AG09319 (cell line): ENCODE results near the gene CTNNA1.

Experiments
- DNase-seq: peaks from one replicate; pipeline ENCODE4 v3.0.0-alpha.2; 2010; ENCODE audit warnings: low read depth; ENCODE audit errors: extremely low read depth
- TF ChIP-seq, protein P1 (sequence below): IDR thresholded peaks from 2 replicates; pipeline ENCODE4 v1.5.1; 2011; ENCODE audit warnings: low read depth, mild to moderate bottlenecking, inconsistent platforms, low read length, moderate library complexity

The CTNNA1 gene

DNA sequence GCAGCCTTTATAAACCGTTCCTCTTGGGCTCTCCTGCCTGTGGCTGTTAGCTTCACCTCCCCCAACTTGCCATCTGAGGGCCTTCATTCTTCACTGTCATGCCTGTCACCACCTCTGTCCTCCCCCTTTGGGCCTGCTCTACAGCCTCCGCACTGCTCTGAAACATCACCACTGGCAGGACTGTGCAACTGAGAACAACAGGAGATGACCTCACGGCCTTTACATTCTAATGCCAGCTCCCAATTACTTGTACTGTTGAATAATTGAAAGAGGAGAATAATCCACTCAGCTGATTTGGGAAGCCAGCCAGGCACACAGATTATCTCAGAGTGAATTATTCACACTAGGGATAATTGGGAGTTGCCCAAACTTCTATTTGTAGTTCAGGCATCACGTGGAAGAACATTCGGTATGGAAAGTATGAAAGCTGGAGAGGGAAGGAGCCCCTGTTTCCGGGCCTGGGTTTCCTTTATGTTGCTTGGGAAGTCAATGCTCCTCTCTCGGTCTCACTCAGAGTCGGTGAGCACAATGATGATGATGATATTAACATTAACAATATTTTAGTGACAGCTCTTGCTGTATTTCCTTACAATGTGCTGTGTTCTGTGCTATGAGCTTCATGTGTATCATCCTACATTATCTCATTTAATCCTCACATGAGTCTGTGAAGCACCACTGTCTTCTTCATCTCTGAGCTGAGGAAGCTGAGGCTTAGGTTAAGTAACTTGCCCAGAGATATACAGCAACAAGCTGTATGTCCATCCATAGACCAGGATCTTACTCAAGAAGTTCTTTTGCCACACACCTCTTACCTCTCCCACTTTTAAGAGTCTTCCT is 221.2 kb downstream of the CTNNA1 start:
- TF ChIP-seq, protein P1, sequence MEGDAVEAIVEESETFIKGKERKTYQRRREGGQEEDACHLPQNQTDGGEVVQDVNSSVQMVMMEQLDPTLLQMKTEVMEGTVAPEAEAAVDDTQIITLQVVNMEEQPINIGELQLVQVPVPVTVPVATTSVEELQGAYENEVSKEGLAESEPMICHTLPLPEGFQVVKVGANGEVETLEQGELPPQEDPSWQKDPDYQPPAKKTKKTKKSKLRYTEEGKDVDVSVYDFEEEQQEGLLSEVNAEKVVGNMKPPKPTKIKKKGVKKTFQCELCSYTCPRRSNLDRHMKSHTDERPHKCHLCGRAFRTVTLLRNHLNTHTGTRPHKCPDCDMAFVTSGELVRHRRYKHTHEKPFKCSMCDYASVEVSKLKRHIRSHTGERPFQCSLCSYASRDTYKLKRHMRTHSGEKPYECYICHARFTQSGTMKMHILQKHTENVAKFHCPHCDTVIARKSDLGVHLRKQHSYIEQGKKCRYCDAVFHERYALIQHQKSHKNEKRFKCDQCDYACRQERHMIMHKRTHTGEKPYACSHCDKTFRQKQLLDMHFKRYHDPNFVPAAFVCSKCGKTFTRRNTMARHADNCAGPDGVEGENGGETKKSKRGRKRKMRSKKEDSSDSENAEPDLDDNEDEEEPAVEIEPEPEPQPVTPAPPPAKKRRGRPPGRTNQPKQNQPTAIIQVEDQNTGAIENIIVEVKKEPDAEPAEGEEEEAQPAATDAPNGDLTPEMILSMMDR = no peak
- DNase-seq = no peak

DNA sequence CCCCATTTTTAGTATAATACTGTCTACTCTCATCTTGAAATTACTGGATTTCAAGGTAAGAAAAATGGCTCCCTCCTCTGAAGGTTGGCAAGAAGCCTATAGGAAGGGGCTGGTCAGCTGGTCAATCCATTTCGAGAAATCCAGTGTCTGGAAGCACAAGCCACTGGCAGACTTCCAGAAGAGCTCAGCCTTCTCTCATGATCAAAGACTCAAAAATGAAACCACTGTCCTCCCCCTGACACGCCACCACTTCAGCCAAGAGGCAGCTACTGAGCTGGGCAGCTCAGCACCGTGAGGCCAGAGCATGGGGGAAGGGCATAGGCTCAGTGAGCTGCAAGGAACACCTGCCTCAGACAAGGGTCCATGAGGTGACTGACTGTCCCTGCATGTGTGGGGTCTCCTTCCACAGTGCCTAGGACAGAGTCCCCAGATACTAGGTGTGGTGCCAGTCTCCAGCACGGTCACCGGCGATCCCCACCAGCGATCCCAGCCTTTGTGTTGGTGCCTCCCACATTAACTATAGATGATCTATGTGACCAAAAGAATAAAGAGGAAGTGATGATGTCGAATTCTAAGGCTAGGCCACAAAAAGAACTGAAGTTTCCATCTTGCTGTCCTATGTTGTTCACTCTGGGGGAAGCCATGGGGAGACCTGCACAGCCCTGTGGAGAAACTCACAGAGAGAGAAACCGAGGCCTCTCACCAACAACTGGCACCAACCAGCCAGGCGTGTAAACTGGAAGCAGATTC is 222.0 kb downstream of the CTNNA1 start:
- DNase-seq = peak; percentile 34
- TF ChIP-seq, protein P1 = no peak

DNA sequence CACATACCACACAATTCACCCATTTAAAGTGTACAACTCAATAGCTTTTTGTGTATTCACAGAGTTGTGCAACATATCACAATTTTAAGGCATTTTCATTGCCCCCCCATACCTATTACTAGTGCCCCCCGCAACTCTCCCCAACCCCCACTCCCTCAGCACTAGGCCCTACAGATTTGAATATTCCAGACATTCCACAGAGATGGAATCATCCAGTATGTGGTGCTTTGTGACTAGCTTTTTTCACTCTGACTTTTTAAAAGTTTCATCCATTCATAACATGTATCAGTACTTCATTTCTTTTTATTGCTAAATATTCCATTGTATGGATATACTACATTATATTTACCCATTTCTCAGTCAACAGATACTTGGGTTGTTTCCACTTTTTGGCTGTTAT is 224.9 kb downstream of the CTNNA1 start:
- DNase-seq = no peak
- TF ChIP-seq, protein P1 = no peak

DNA sequence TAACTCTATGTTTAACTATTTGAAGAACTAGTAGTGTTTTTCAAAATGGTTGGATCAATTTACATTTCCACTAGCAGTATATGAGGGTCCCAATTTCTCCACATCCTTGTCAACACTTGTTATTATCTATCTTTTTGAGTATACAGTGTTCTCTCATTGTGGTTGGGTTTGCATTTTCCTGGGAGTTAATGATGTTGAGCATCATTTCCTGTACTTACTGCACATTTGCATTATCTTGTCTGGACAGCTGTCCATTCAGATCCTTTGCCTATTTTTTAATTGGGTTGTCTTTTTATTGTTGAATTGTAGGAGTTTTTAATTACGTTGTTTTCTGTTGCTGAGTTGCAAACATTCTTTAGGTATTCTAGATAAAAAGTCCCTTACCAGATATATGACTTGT is 225.4 kb downstream of the CTNNA1 start:
- no peak for DNase-seq
- TF ChIP-seq, protein P1 = no peak

DNA sequence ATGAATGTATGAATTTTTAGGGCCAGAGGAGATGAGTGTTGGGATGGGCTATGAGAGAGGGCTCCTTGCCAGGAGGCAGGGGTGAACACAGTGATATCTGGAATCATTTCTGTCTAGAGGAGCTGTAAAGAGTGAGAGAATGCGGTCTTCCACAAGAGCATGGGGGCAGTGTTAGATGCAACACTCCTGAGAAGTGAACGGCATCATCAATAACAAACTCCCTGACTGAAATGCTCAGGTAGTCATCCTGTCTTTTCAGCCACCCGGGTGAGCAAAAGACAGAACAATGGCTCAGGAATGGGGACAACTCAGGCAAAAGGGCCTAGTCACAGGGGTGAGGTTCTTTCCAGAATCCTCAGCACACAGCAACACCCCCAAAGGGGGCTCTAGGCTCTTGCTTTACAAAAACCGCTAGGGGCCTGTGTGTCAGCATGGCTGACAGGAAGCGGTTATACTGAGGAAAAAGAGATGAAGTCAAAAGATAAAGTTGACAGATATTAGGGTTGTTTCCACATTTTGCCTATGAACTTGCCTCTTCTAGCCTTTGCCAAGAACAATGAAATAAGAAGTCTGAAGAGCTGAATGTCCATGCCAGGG is 226.6 kb downstream of the CTNNA1 start:
- DNase-seq = no peak
- TF ChIP-seq, protein P1 = no peak

DNA sequence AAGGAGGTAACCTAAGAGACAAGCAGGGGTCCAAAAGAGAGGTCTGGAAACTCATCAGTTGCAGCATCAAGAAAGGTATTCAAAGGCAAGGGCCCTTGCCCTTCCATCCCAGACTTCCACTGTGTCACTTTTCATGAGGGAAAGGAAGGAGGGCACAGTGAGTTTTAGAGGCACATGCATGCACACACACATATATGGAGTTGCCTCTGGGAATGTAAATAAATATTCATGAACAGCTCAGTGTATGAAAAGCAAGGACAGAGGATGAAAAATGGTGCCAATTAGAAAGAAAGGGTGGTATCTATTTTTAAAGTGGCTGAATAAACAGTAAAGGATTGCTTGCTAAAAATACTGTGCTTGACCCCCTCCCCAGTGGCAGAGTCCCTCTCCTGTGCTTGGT is 227.2 kb downstream of the CTNNA1 start:
- no peak for DNase-seq
- TF ChIP-seq, protein P1 = no peak

DNA sequence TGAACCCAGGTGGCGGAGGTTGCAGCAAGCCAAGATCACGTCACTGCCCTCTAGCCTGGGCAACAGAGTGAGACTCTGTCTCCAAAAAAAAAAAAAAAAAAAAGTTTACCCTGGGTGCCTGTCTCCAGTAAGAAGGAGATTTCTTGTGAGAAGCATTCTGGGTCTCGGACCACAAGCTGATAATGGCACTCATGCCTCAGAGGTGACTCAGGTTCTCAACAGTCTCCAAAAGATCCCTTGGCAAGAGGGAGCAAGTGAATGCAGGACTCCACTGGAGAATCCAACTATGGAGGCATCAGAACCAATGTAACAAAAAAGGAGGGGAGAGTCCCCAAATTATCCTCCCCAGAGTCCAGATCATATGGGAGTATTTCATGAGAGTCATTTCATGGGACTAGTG is 227.9 kb downstream of the CTNNA1 start:
- no peak for DNase-seq
- TF ChIP-seq, protein P1 = no peak
